GM12878 (cell line): ENCODE data around the gene DHRS1. TPM values are rescaled to one million over a fixed set of nuclear protein-coding genes. Genes with fewer than 3 reads are reported as not detected.

Source experiments
- BACH1 ChIP-seq: fragments of 450-650 bp; IDR thresholded peaks from 2 replicates; pipeline ENCODE4 v1.6.1; 2017; ENCODE audit warnings: mild to moderate bottlenecking, borderline replicate concordance
- CREB1 ChIP-seq: IDR thresholded peaks from 2 replicates; pipeline ENCODE4 v1.6.1; 2012; ENCODE audit warnings: low read depth, mild to moderate bottlenecking, inconsistent platforms
- FOXK2 ChIP-seq: fragments of 450-650 bp; IDR thresholded peaks from 2 replicates; pipeline ENCODE4 v1.6.1; 2017; ENCODE audit warnings: mild to moderate bottlenecking, moderate library complexity
- GABPA ChIP-seq: IDR thresholded peaks from 2 replicates; pipeline ENCODE4 v1.6.1; 2014; ENCODE audit warnings: antibody characterized with exemption, low read depth, mild to moderate bottlenecking, inconsistent platforms
- GATAD2B ChIP-seq: fragments of 450-650 bp; conservative IDR thresholded peaks from 2 replicates; pipeline ENCODE4 v1.6.1; 2017; ENCODE audit warnings: low read depth, mild to moderate bottlenecking, moderate library complexity
- HCFC1 ChIP-seq: fragments of 150-350 bp; IDR thresholded peaks from 2 replicates; pipeline ENCODE4 v1.6.1; 2014; ENCODE audit warnings: low read length
- IKZF2 ChIP-seq, 2 experiments: fragments of 450-650 bp; IDR thresholded peaks; 2 replicates each; pipeline ENCODE4 v1.6.1; 2017; ENCODE audit warnings: mild to moderate bottlenecking in 2 of 2, moderate library complexity in 2 of 2
- NFXL1 ChIP-seq: fragments of 450-650 bp; IDR thresholded peaks from 2 replicates; pipeline ENCODE4 v1.6.1; 2017; ENCODE audit warnings: antibody characterized with exemption, mild to moderate bottlenecking, borderline replicate concordance
- NRF1 ChIP-seq: conservative IDR thresholded peaks from 2 replicates; pipeline ENCODE4 v1.6.1; 2011; ENCODE audit warnings: mild to moderate bottlenecking, low read depth, low read length, improper control_type of control experiment
- POLR2AphosphoS2 ChIP-seq: IDR thresholded peaks from 2 replicates; pipeline ENCODE4 v1.6.1; 2011; ENCODE audit warnings: low read depth, mild to moderate bottlenecking, low read length, improper control_type of control experiment, moderate library complexity
- SRF ChIP-seq, 2 experiments: IDR thresholded peaks; 2 replicates each; pipeline ENCODE4 v1.6.1; 2011; ENCODE audit warnings: low read depth in 2 of 2, low read length in 2 of 2, mild to moderate bottlenecking in 1 of 2, moderate library complexity in 1 of 2
- TCF7 ChIP-seq: IDR thresholded peaks from 2 replicates; pipeline ENCODE4 v1.6.1; 2014; ENCODE audit warnings: antibody characterized with exemption, borderline replicate concordance
- ZNF217 ChIP-seq: fragments of 450-650 bp; IDR thresholded peaks from 2 replicates; pipeline ENCODE4 v1.6.1; 2017; ENCODE audit warnings: antibody characterized with exemption, mild to moderate bottlenecking
- ZNF24 ChIP-seq: fragments of 450-650 bp; IDR thresholded peaks from 2 replicates; pipeline ENCODE4 v1.6.1; 2017; ENCODE audit warnings: antibody characterized with exemption, mild to moderate bottlenecking
- polyA plus RNA-seq, 11 experiments: library from polyadenylated mRNA; depleted of rRNA in 4 of 11; unstranded in 6 of 11; stranded (reverse) in 5 of 11; fragments of >200 nt; fragmentation: Nextera tagmentation in 4 of 11; fragmentation: Illumina TruSeq in 1 of 11; extraction: Ambion mirVana in 4 of 11; extraction: Trizol in 1 of 11; gene quantifications; 1 replicate in 1 of 11; 2 replicates in 10 of 11; pipeline versions ENCODE4 v1.2.1 to v1.2.3, GENCODE V29; 2011 to 2016; ENCODE audit warnings: inconsistent platforms in 2 of 11, missing spikeins in 2 of 11, low read depth in 1 of 11
- total RNA-seq, 4 experiments: library from RNA; depleted of rRNA in 3 of 4; stranded (reverse); fragments of >200 nt in 3 of 4; fragmentation: Illumina TruSeq in 1 of 4; extraction: Trizol in 1 of 4; gene quantifications; 2 replicates each; pipeline versions ENCODE4 v1.2.1 to v1.2.3, GENCODE V29; 2013 to 2021
- TF ChIP-seq, protein P1 (sequence below): fragments of 450-650 bp; formaldehyde crosslinking; IDR thresholded peaks from 2 replicates; pipeline ENCODE4 v1.5.0; 2022; ENCODE audit warnings: mild to moderate bottlenecking, missing genetic modification characterization
- TF ChIP-seq, protein P2 (sequence below): IDR thresholded peaks from 2 replicates; pipeline ENCODE4 v1.6.1; 2012; ENCODE audit warnings: low read depth, low read length, improper control_type of control experiment
- TF ChIP-seq, protein P3 (sequence below): fragments of 450-650 bp; IDR thresholded peaks from 2 replicates; pipeline ENCODE4 v1.6.1; 2017; ENCODE audit warnings: mild to moderate bottlenecking, low read depth, inconsistent platforms; ENCODE audit not compliant: poor library complexity, severe bottlenecking
- TF ChIP-seq, protein P4 (sequence below): fragments of 450-650 bp; IDR thresholded peaks from 2 replicates; pipeline ENCODE4 v1.6.1; 2016; ENCODE audit warnings: mild to moderate bottlenecking

Gene DHRS1
- total and polyA plus RNA-seq, 10 of the 15 experiments (the other 5 are each of a cell fraction or from before 2014, with no cell fraction given) = 12.1 to 45.0 (median 25.7) TPM

DNA sequence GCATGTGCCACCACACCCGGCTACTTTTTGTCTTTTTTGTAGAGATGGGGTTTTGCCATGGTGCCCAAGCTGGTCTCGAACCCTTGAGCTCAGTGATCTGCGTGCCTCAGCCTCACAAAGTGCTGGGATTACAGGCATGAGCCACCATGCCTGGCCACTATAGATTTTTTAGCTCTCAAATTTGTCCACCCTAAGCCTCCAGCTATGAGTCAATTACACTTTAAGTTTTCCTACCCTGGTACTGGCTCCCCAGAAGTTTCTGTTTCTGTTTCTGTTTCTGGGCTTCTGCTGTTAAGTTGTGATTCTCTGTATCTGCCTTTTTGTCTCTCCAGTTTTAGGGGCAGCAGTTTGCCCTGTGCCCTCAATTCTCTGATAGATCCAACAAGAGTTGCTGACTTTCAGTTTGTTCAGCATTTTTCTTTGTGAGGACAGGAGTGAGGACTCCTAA lies 52.8 kb downstream of the DHRS1 start (continued):
- TF ChIP-seq, protein P1, sequence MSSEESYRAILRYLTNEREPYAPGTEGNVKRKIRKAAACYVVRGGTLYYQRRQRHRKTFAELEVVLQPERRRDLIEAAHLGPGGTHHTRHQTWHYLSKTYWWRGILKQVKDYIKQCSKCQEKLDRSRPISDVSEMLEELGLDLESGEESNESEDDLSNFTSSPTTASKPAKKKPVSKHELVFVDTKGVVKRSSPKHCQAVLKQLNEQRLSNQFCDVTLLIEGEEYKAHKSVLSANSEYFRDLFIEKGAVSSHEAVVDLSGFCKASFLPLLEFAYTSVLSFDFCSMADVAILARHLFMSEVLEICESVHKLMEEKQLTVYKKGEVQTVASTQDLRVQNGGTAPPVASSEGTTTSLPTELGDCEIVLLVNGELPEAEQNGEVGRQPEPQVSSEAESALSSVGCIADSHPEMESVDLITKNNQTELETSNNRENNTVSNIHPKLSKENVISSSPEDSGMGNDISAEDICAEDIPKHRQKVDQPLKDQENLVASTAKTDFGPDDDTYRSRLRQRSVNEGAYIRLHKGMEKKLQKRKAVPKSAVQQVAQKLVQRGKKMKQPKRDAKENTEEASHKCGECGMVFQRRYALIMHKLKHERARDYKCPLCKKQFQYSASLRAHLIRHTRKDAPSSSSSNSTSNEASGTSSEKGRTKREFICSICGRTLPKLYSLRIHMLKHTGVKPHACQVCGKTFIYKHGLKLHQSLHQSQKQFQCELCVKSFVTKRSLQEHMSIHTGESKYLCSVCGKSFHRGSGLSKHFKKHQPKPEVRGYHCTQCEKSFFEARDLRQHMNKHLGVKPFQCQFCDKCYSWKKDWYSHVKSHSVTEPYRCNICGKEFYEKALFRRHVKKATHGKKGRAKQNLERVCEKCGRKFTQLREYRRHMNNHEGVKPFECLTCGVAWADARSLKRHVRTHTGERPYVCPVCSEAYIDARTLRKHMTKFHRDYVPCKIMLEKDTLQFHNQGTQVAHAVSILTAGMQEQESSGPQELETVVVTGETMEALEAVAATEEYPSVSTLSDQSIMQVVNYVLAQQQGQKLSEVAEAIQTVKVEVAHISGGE (CRISPR knock-in tag) = no peak
- TF ChIP-seq HCFC1 = no peak
- TF ChIP-seq, protein P2, sequence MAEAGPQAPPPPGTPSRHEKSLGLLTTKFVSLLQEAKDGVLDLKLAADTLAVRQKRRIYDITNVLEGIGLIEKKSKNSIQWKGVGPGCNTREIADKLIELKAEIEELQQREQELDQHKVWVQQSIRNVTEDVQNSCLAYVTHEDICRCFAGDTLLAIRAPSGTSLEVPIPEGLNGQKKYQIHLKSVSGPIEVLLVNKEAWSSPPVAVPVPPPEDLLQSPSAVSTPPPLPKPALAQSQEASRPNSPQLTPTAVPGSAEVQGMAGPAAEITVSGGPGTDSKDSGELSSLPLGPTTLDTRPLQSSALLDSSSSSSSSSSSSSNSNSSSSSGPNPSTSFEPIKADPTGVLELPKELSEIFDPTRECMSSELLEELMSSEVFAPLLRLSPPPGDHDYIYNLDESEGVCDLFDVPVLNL = no peak
- TF ChIP-seq, protein P3, sequence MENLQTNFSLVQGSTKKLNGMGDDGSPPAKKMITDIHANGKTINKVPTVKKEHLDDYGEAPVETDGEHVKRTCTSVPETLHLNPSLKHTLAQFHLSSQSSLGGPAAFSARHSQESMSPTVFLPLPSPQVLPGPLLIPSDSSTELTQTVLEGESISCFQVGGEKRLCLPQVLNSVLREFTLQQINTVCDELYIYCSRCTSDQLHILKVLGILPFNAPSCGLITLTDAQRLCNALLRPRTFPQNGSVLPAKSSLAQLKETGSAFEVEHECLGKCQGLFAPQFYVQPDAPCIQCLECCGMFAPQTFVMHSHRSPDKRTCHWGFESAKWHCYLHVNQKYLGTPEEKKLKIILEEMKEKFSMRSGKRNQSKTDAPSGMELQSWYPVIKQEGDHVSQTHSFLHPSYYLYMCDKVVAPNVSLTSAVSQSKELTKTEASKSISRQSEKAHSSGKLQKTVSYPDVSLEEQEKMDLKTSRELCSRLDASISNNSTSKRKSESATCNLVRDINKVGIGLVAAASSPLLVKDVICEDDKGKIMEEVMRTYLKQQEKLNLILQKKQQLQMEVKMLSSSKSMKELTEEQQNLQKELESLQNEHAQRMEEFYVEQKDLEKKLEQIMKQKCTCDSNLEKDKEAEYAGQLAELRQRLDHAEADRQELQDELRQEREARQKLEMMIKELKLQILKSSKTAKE = no peak
- no peak for TF ChIP-seq POLR2AphosphoS2
- peak; percentile 72 to 77; a peak in 3 of 4 replicates for TF ChIP-seq IKZF2 (IDR thresholded peaks at IDR 0.05)
- TF ChIP-seq, protein P4, sequence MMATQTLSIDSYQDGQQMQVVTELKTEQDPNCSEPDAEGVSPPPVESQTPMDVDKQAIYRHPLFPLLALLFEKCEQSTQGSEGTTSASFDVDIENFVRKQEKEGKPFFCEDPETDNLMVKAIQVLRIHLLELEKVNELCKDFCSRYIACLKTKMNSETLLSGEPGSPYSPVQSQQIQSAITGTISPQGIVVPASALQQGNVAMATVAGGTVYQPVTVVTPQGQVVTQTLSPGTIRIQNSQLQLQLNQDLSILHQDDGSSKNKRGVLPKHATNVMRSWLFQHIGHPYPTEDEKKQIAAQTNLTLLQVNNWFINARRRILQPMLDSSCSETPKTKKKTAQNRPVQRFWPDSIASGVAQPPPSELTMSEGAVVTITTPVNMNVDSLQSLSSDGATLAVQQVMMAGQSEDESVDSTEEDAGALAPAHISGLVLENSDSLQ = peak; percentile 41; the same call in 1 of the 2 replicates
- TF ChIP-seq ZNF217 = 0 out of 2 replicates have a peak, but pooled peaks have one; percentile 52
- TF ChIP-seq GATAD2B = 0 out of 2 replicates have a peak, but pooled peaks have one; percentile 19
- no peak for TF ChIP-seq TCF7
- TF ChIP-seq CREB1 = no peak
- TF ChIP-seq GABPA = no peak
- no peak for TF ChIP-seq BACH1
- TF ChIP-seq FOXK2 = no peak
- TF ChIP-seq SRF (IDR thresholded peaks at IDR 0.05; ENCODE audit: low read depth in 2 of 2, low read length in 2 of 2) = no peak
- TF ChIP-seq NFXL1 = no peak
- TF ChIP-seq NRF1 = no peak
- TF ChIP-seq ZNF24 = no peak
